ENCODE data around the gene ASB16.

ASB16 gene

DNA sequence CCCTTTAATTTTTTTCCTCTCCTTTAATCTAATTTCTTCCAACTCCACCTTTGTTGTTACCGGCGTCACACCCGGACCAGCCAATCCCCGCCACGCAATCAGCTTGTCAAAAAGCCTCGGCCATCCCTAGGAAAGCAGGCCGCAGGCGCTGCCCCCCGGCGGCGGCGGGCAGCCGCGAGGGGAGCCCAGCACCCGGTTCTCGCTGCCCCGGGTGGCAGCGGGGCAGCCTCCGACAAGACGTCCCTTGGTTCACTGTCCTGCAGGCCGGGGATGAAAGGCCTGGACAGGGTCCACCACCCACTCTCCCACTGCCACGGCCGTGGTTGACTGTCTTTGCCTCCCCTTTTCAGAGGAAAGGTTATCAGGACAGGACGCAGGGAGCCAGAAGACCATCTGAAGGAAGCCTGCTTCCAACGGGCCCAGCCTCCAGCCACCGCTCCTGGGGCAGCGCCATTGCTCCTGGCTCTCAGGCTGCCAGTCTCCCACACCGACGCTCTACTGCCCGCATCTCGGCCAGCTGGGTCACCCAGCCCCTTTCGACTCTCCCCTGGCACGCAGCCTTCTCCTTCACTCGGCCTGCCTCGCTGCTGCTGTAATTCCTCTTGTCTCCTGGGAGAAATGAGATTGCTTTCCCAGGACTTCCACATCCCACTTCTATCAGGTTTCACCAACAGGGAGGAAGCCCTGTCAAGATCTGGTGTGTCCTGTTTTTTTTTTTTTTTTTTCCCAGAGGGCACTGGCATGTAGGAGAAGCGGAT is 51.8 kb downstream of the ASB16 start:
- no peak for DNase-seq (ENCODE audit: low read depth in 2 of 2)

DNA sequence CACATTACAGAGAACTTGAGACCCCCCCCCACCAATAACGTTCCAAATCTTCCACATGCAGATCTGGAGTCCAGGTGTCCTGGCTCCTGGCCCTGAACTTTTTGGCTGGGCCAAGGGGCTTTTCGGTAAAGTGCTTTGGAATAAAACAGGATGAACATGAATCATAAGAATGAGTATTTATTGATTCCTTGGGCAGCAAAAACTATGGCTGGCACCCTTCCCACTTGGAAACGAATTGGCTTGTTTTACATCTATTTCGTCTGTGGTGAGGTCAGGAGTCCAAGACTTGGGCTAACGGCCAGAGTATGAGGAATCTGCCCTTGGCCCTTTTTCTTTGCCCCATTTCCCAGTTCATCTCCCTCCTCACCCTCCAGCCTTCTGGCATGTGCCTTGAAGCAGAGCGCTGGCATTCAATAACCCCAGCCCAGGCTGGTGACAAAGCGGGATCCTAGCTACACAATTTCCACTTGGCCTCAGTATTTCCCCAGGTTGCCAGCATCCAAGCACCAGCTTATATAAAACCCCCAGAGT is 53.1 kb downstream of the ASB16 start:
- DNase-seq (ENCODE audit: low read depth in 2 of 2), result no peak
